Activated CD8-positive, alpha-beta memory T cell treated with anti-CD3 and anti-CD28 coated beads, Interleukin-2, amount 50 U/mL, for 1 hour (primary cell): ENCODE results near the gene NECAB2.

Experiments used
- DNase-seq: peaks from one replicate; pipeline ENCODE4 v3.0.0-alpha.2; 2020; ENCODE audit errors: extremely low read depth

NECAB2 gene

DNA sequence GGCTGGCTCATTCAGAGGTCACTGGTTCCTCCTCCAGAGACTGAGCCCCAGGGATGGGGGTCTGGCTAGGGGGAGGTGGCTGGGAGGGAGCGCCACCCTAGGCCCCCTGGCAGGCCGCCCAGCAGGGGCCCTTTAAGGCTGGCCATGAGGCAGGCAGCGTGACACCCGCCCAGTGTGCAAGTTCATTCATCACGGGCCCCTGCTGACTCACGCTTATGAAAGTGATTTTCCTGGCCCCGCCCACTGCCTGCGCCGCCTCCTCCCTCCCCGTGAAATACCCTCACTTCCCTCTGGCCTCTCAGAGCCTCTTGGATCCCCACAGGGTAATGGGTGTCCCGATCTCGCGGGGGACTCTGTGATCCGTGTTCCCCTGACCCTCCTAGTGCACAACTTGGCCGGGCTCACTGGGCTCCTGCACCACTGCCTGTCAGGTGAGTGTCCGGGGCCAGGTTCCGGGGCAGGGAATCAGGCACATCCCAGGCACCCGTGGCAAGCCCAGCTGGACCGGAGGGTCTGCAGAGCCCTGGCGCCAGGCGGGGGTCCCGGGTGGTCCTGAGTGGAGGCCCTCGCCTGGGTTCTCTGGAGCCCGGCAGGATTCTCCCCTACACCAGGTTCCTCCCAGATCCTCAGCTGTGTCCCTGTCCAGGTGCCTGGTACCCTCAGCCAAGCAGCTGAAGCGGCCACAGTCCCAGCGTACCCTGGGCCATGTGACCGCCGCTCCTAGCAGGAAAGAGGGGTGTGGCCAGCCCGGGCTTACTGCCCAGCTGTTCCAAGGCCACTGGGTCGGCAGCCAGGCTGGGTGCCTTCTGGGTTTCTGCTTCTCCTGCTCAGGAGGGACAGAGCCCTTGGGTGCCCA, 14.9 kb upstream of the NECAB2 start, which contains the start of gene OSGIN1:
TSS of gene OSGIN1 (plus strand) at position 301 of the 856 bp plus-strand sequence. CDS start 4,432 bp downstream, outside the sequence.
- DNase-seq: no peak

DNA sequence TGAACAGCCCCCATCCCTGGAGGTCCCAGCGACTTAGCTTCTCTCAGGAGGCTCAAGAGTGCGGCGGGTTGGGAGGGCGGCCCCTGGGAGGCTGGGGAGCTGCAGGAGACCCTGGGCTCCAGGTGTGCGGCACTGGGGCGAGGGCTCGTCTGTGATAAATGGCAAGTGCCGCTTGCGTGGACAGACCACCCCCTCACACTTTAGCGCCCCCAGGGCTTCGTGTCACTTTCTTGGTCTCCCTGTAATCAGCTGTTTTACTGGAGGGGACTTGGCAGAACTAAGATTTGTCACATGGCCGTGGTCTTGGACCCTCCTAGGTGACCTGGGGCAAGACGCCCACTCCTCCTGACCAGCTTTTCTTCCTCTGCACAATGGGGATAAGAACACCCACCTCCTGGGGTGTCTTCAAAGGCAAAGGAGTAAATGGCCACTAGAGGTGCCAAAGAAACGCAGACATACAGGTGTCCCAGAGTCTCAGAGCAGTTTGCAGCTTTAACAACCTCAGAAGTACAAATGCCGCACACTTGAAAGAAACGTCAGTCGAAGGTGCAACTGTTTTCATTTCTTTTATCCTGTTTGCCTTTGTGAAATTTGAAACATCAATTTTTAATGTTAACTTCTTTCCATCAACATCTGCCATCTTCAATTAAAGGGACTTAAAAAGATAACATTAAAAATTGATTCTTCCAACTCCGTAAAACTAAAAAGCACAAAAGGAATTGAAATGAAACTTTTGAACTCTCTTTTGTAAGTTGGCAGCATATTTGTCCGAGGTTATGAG, 14.1 kb upstream of the NECAB2 start:
- DNase-seq: no peak

DNA sequence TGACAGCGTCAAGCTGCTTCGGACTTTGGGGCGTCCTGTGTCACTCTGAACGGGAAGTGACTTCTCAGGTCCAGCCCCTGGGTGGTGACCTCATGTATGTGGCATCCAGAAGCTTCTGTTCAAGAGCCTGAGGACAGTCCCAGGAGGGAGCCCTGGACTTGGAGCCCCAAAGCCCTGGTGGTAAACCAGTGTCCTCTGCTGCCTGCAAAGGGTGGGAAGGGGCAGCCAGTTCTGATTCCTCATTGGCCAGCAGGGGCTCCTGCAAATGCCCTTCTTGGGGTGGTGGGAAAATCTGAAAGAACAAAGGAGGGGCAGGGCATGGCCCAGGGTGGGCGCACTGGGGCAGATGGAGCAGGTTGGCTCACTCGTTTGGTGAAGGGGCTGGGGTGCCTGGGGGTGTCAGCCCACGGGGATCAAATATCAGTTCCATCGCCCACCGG, 13.4 kb upstream of the NECAB2 start:
- no peak for DNase-seq

DNA sequence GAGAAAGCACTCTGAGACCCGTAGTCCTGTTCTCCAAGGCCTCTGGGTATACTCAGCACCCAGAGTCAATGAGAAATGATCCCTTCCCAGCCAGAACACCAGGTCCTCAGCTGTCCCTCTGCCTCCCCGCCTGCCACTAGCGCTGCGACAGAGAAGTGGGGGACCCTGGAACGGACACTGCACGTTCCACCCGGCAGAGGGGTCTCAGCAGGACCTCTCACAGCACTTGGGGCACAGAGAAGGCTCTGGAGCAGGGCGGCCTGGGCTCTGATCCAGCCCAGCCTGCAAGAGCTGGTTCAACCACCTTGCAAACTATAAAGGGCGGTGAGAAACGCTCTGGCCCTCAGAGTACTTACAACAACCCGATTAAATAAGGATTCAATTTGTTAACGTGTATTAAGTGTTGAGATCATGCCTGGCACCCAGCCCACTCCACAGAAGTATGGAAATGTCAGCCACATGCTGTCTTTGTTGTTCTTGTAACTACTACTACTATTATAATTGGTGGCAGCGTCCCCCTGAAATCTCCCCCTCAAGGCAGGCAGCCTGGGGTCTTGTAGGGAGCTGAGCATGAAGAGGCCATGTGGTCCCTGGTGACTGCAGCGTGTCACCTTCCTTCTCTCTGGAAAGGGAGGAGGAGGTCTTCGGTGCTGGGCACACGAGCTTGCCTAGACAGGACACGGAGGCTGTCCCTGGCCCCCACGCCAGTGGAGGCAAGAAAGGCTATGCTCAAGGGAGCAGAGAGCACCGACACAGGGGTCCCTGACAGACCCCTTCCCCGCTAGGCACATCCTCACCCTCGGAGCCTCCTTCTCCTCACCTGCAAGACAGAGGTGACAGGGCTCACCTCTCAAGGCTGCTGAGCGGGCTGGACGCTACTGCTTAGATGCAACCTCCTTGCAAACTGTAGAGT, 12.6 kb upstream of the NECAB2 start:
- DNase-seq: no peak

DNA sequence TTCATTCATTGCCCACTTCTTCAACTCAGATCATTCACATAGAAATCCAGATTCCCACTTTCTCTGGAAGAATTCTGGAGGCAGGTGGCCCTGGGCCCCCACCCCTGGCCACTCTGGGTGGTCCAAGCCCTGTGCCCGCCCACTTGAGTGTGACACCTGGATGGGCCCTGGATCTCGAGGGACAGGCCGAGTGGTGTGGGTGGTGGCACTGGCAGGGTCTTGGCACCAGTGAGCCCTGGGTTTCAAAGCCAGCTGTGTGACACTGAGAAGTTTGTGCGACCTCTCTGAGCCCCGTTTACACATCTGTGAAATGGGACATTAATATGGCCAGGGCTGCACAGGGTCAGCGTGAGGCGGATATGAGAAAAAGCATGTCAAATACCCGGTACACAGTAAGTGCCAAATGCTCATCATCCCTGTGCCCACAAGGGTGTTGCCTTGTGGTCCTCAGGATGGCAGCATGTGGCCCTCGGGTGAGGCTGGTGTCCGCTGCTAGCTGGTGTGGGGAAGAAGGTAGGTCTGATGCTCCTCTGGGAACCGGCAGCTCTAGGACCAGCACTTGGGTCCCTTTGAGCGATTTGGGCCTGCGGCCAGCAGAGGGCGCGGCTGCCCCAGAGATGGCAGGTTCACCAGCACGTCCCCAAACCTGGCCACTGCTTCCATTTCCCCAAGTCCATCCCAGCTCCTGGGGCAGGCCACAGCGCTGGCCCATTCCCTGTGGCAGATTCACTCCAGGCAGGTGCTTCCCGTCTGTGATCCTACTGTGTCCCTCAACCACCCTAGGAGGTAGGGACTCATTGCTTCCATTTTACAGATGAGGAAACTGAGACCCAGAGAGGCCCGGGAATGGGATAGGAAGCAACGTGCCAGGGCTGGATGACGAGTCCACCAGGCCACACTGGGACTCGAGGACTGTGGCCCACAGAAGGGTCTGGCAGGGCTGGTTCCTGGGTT, 11.4 kb upstream of the NECAB2 start:
- DNase-seq: peak; percentile 8

DNA sequence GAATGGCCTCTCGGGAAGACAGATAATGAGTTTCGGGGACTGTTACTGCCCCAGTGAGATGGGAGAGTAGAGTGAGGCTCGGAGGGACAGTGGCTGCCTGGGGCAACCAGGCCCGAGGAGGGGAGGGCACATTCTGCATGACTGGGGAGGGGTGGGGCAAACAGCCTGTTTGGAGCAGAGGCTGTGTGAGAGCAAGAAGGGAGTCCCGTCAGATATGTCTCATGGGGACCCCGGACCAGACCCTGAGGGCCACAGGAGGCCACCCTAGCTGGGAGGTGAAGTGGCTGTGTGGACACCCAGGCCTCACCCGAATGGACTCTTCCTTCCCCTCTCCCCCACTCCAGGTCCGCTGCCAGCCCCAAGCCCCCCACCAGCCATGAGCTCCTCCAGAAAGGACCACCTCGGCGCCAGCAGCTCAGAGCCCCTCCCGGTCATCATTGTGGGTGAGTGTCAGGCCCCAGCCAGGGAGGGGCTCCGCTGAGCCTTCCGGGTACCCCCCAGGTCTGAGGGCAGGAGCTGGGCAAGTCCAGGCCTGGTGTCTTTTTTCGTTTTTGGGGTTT, 10.7 kb upstream of the NECAB2 start:
- DNase-seq: no peak

DNA sequence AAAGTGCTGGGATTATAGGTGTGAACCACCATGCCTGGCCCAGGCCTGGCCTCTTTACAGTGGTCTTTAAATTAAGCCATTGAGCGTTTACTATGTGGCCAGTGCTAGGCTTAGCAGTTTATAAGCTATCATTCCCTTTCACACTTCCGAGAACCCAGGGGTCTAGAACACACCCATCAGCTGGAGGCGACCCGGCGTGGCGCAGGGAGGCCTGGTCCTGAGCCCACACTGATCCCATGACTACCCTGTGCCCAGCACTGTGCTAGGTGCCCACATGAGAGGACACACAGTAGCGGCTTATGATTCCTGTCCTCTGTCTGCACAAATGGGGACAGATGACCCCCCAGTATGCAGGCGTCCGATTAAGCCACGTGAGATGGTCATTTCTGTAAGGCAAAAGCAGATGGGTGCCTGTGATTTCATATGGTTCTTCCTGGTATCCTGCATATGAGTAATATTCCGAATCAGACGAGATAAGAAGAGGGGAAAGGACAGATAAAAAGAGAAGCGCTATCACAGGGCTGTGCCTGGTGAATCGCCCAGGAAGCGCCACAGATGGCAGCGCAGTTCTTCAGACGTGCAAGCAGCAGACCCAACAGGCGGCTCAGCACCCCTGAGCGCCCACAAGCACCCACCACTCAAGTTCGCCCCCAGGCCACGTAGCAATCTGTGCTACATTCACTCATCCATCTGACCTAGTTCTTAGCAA, 9.8 kb upstream of the NECAB2 start:
- no peak for DNase-seq

DNA sequence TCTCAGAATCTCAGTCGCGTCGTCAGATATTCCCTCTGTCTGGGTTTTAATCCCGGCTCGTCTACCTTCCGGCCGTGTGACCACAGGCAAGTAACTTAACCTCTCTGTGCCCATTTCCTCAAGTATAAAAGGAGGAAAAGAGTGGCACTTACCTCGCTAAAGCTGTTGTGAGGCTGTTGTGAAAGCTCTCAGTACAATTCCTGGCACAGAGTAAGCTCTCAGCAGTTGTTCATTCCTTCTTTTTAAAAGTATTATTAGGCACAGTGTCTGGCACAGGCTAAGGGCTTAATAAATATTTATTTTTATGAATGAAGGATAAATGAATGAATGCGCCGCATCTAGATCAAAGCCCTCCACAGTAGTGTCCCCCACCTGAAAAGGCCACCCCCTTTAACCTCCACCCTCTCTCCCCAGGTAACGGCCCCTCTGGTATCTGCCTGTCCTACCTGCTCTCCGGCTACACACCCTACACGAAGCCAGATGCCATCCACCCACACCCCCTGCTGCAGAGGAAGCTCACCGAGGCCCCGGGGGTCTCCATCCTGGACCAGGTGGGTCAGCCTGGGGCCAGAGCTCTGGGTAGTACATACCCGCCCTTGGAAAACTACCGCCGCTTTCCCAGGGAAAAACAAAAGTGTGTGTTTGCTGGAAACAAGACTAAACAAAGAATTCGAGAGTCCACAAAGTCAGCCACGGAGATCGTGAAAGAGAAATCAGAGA, 9.0 kb upstream of the NECAB2 start:
- no peak for DNase-seq

DNA sequence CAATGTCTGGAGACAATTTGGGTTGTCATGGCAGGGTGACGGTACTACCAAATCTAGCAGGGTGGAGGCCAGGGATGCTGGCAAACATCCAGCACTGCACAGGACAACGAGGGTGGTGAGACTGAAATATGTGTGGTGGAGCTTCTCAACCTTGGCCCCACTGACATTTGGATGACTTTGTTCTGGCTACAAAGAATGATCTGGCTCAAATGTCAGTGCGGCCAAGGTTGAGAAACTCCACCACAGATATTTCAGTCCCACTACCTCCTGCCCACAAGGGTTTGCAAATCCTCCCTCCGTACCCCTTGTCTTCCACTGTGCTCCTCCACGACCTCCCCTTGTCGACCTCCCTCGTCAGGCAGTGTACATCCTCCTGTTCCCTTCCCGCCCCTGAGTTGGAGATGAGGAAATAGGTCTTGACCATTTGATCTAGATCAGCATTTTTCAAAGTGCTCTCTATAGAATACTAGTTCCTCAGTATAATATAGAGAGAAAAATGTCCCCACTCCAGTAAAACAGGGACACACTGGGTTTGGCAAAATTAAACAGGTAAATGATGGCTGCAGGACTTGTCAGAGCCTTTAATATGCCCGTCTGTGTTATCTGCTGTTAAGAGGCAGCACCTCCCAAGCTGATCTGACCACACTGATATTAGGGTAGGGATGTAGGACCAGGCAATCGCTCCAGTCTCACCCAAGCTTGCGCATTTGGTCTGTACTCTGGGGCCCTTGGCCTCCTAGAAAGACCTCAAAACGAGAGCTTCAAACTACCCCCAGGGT, 8.2 kb upstream of the NECAB2 start:
- no peak for DNase-seq

DNA sequence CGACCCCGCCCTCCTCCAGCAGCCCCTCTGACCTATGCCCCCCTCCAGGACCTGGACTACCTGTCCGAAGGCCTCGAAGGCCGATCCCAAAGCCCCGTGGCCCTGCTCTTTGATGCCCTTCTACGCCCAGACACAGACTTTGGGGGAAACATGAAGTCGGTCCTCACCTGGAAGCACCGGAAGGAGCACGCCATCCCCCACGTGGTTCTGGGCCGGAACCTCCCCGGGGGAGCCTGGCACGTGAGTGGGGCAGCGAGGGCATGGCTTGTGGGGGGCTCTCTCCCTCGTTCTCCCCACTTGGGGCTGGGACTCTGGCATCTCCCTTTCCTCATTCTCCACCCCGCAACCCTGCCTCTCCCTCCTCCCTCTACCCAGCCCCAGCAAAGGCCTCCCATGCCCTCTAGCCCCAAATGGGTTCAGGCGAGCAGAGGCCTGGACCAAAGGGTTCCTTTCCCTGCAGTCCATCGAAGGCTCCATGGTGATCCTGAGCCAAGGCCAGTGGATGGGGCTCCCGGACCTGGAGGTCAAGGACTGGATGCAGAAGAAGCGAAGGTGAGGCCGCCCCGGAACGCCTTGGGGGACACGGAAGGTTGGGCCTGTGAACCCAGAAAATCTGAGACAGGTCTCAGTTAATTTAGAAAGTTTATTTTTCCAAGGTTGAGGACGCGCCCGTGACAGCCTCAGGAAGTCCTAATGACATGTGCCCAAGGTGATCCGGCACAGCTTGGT, 7.4 kb upstream of the NECAB2 start:
- no peak for DNase-seq

DNA sequence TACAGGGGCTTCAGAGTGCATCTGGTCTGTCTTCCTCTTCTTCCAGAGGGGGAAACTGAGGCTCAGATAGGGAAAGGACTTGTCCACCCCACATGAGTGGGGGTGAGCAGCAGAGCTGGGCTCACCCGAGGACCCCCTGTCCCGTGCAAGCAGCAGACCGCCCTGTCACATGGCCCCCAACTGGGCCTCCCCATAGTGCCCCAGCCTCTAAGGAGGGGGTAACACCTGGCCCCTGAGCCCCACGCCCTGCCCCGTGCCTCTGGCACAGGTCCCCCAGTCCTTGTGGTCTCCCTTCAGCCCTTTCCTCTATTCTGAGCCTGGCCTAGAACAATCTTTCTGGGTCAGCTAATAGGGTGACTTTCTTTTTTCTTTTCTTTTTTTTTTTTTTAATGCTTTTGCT, 6.5 kb upstream of the NECAB2 start:
- no peak for DNase-seq

DNA sequence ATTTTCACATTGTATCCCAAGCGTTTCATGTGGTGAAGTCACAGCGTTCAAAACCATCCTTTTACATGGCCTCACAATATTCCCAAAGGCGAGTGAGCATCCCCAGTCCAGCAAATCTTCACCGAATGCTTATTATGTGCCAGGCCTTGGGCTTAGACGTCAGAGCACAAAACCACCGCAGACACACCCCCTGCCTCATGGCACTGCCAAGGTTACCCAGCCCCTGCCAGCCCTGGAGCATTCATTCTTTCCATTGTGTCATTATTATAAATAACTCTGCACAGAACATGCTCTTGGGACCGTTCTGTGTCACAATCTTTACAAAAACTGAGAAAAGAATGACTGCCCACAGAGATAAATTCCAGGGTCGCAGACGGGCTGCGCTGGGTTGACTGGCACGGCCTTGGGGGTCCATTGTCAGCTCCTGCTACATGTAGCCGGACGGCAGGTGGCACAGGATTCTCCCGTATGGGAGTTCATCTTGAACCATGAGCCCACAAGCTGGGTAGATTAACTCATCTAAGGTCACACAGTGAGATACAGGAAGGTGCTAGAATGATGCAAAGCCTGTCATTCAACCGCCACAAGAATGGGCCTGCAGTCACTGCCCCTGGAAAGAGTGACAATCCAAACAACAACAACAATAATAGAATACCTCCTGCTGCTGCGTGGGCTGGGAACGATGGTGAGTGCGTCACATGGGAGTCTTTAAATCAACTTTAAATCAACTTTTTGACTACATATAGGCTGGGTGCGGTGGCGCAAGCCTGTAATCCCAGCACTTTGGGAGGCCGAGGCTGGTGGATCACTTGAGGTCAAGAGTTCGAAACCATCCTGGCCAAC, 4.5 kb upstream of the NECAB2 start:
- no peak for DNase-seq

DNA sequence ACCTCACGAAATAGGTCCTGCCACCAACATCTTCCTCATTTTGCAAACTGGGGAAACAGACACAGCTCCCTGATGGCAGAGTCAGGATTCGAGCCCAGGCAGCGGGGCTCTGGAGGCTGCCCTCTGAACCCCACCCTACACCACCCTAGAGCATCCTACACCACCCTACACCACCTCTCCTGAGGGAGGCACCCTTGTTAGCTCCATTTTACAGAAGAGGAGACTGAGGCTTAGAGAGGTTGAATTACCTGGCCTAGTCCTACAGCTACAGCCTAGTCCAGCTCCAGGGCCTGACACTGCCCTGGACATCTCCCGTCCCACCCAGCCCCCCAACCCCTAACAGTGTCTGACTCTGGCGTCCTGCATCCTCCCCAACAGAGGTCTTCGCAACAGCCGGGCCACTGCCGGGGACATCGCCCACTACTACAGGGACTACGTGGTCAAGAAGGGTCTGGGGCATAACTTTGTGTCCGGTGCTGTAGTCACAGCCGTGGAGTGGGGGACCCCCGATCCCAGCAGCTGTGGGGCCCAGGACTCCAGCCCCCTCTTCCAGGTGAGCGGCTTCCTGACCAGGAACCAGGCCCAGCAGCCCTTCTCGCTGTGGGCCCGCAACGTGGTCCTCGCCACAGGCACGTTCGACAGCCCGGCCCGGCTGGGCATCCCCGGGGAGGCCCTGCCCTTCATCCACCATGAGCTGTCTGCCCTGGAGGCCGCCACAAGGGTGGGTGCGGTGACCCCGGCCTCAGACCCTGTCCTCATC, 3.2 kb upstream of the NECAB2 start:
- no peak for DNase-seq

DNA sequence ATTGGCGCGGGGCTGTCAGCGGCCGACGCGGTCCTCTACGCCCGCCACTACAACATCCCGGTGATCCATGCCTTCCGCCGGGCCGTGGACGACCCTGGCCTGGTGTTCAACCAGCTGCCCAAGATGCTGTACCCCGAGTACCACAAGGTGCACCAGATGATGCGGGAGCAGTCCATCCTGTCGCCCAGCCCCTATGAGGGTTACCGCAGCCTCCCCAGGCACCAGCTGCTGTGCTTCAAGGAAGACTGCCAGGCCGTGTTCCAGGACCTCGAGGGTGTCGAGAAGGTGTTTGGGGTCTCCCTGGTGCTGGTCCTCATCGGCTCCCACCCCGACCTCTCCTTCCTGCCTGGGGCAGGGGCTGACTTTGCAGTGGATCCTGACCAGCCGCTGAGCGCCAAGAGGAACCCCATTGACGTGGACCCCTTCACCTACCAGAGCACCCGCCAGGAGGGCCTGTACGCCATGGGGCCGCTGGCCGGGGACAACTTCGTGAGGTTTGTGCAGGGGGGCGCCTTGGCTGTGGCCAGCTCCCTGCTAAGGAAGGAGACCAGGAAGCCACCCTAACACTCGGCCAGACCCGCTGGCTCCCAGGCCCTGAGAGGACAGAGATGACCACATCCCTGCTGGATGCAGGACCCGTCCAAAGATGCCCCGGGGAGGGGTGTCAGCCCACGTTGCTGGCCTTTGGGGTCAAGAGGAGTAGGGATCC, 2.4 kb upstream of the NECAB2 start:
- no peak for DNase-seq

DNA sequence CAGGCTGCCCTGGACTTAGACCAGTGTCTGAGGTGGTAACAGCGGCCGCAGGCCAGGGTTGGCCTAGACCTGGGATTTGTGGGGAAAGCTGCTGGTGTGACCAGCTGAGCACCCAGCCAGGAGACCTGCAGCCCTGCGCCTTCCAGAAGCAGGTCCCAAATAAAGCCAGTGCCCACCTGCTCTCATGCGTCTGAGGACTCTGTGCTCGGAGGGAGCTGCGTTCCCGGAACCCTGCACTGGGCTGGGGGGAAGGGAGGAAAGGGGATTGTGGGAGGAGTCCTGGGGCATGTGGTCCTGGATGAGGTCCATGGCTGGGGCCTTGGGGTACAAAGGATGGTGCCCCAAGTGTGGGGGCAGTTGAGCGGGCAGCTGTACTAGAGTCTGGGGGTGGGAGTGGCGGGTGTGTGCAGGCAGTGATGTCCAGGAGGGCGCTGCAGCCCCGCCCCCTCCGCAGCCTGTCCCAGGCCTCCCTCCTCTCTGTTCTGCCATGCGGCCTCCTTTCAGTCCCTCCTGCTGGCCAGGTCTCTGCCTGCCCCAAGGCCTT, 1.8 kb upstream of the NECAB2 start:
- DNase-seq: no peak
